Hematopoietic multipotent progenitor cell treated with erythropoietin and hydrocortisone succinate and interleukin-3 and kit ligand, for 8 days (in vitro differentiated cells): ENCODE results near the gene BBOF1.
"Not testable (repeated sequence)": the region's sequence is repeated elsewhere in the genome, so short reads cannot be mapped to it uniquely, and the experiment has no call there.

Experiments
- DNase-seq: peaks from one replicate; pipeline ENCODE4 v3.0.0-alpha.2; 2015

Gene BBOF1, protein sequence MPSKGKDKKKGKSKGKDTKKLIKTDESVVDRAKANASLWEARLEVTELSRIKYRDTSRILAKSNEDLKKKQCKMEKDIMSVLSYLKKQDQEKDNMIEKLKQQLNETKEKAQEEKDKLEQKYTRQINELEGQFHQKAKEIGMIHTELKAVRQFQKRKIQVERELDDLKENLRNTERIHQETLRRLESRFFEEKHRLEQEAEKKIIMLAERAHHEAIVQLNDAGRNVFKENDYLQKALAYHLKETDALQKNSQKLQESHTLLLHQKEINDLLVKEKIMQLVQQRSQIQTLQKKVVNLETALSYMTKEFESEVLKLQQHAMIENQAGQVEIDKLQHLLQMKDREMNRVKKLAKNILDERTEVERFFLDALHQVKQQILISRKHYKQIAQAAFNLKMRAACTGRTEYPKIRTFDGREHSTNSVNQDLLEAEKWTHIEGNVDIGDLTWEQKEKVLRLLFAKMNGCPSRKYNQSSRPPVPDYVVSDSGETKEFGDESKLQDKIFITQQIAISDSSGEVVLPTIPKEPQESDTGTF

GRCh38 chr14:74018586-74019407 is at the start of gene BBOF1, which contains the start of gene ENTPD5:
TSS of gene BBOF1 (plus strand) at chr14:74019349. CDS start at chr14:74019479, 130 bp downstream.
TSS of gene ENTPD5 (minus strand) at chr14:74019288. CDS start at chr14:73988102, 31,186 bp downstream.
- peak; percentile 84 for DNase-seq

GRCh38 chr14:73973497-73973896 is 45.7 kb upstream of the BBOF1 start:
- DNase-seq, result peak; percentile 21

DNA sequence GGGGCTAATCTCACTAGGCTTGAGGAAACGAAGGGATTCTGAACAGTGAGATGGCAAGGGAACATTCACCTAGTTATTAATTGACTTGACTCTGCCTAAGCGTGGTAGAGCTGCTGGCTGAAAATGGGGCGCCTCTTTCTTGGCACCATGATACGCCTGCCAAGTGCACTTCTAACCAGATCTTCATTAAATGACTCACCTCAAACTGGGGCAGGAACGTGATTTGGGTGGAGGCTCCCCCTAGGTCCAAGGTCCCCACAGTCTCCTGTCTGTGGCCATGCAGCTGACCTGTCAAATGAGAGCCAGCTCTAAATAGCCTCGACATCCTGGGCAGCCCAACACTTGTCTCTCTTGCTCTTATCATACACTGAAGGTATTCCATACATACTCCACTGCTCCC is 43.0 kb upstream of the BBOF1 start:
- DNase-seq, result no peak

DNA sequence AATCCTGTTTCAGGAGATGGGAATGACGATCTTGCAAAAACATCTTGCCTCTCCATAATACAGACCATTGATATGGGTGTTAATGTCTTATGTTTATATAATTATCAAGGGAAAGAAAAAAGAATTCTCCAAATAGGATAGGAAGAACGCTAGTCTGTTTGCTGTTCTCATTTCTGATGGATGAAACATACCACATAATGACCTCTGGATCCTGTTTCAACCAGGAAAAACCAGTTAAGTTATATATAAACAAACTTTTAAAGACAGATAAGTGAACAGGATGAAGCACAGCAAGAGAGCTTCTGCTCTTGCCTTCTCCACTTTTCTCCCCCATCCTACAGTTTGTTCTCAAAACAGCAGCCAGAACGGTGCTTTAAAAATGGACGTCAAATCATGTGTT is 41.3 kb upstream of the BBOF1 start:
- DNase-seq, result no peak

GRCh38 chr14:73988065-73988464 is 31.1 kb upstream of the BBOF1 start:
- no peak for DNase-seq

DNA sequence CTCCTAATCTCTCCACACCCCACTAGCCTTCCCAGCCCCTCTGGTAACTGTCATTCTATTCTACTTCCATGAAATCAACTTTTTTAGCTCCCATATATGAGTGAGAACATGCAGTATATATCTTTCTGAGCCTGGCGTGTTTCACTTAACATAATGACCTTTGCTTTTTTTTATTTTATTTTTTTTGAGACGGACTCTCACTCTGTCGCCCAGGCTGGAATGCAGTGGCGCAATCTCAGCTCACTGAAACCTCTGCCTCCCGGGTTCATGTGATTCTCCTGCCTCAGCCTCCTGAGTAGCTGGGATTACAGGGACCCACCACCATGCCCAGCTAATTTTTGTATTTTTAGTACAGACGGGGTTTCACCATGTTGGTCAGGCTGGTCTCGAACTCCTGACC is 30.5 kb upstream of the BBOF1 start:
- not testable (repeated sequence) for DNase-seq

DNA sequence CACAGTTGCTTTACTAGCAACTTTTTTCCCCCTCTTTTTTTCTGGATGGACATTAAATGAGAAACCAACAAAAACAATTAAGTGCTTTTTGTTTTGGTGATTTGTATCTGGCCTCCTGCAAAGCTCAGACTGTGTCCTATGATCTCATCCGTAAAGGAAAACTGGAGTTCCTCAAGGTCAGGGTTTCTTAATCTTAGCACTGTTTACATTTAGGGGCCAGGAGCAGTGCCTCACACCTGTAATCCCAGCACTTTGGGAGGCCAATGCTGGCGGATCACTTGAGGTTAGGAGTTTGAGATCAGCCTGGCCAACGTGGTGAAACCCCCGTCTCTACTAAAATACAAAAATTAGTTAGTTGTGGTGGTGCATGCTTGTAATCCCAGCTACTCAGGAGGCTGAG is 28.1 kb upstream of the BBOF1 start:
- DNase-seq, result no peak

GRCh38 chr14:73994926-73995325 is 24.2 kb upstream of the BBOF1 start:
- DNase-seq, result not testable (repeated sequence)

GRCh38 chr14:73995977-73996378 is 23.2 kb upstream of the BBOF1 start:
- no peak for DNase-seq

- DNase-seq, result no peak
Measured at GRCh38 chr14:73996731-73997107, 22.4 kb upstream of the BBOF1 start.

DNA sequence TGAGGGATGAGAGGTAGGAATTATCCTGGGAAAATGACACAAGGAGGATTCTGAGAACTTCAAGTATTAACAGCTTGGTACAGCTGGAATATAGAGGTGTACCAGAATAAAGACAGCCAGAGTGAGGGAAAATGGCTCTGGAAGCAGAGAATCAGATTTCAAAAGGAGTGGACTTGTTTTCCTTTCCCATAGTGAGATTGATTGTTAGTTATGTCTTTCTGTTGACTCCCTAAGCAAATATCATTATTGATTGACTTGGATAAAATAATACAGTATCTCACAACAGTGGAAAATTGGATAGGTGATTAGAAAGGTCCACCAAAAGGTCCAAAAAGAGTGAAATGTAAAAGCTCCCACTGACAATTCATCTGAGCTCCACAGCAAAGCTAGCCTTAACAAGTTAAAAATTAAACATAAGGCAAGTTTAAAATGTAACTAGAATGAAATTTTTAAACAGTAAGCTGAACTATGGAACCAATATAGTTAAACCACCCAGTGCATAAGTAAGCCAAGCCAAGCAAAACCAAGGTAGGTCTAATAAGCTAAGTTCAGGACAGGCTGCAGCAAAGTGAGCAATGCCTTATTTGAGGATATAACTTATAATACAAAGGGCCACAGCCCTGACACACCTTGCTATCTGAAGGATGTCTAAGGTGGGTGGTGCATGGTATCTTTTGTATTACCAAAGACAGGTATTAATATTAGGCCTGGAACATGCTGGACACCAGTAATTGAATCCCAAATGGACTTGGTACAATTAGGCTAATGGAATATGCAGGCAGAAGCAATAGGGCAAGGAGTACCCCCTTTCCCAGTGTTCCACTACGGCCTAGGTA is 21.8 kb upstream of the BBOF1 start:
- DNase-seq, result no peak

DNA sequence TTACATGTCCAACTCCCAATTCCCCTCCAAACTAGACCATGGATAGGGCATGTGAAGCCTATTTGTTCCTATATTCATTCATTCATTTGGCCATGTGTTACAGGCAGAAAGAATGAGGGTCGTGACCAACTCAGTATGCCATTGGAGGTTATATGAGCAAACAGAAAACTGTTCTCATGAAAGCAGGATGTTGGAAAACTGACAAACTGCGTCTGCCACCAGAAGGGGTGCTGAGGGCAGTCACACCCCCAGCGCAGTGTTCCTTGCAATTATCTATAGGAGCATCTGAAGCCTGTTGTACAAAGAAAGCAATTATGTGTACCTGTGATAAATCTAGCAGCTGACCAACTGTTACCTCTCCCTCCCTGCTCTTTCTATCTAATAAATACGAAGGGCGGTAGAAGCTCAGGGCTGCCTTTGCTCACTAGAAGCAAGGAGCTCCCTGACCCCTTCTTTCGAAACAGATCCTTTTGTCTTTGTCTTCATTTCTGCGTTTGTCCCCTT is 21.2 kb upstream of the BBOF1 start:
- no peak for DNase-seq

DNA sequence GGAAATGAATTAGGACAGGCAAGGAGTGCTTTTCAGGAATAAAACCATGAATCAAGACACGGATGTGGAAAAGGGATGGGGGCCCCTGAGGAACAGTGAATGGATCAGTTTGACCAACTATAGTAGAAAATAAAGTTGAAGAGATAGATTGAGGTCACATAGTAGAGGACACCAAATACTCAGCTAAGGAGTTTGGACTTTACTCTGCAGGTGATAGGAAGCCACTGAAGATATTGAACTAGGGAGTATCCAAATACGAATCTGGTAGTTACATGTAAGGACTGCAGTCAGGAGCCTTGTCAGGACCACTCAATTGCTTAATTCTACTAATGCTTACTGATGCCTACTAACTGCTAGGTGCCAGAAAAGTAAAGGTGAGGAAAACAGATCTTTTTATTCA is 20.4 kb upstream of the BBOF1 start:
- DNase-seq, result no peak

DNA sequence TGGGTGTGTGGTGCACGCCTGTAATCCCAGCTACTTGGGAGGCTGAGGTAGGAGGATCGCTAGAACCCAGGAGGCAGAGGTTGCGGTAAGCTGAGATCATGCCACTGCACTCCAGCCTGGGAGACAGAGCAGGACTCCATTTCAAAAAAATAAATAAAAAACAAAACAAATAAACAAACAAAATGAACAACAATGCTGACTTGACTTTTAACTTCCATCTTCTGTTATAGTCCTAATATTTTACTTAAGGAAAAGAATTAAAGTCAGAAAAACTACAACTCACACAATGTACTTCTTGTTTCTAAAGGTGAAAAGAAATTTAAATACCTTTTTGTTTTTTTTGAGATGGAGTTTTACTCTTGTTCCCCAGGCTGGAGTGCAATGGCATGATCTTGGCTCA is 13.5 kb upstream of the BBOF1 start:
- not testable (repeated sequence) for DNase-seq

DNA sequence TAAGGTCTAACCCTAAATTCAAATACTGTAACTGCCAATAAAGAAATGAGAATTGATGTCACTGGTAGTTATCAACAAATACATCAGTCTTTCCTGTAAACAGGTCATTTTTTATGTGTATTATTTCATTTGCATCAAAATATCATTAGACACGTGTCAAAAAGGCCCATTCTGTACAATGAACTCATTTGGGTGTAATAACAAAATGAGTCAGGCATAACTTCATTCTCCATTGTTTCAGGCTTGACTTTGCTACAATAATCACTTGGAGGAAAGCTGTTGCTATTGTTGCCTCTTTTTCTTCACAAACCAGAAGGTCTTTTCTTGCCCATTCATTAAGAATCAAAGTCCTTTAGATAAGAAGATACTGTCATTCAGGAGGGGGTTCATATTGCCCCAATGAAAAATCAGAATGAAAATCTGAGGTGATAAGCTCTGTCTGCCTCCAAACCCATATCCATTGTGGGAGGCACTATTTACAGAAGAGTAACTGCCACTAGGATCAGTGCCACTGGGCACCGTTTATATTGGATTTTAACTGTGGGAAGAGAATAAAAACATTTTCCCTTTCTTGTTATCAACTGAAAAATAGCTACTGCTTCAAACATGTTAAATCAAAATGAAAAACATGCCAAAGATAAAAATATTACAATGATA is 10.2 kb upstream of the BBOF1 start:
- no peak for DNase-seq

DNA sequence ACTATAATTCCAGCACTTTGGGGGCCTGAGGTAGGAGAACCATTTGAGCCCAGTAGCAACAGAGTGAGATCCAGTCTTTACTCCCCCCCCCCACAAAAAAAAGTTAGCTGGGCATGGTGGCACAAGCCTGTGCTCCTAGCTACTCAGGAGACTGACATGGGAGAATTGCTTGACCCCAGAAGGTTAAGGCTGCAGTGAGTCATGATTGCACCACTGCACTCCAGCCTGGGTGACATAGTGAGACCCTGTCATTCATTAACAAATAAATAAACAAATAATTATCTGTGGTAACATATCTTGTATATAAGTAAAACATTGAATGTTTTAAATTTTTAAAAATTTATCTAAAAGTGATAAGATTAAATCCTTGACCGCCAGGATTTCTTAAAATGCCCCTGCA is 4.8 kb upstream of the BBOF1 start:
- no peak for DNase-seq

DNA sequence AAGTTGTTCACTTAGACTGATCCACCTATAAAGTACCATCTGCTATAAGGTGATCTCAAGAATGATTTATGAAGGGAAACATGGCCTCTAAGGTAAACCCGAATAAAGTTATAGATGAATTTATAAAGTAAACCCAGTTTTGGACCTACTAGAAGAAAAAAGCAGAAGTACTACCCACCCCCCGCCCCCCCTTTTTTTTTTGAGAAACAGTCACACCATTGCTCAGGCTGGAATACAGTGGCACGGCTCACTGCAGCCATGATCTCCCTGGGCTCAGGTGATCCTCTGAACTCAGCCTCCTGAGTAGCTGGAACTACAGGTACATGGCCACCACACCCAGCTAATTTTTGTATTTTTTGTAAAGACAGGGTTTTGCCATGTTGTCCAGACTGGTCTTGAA is 4.0 kb upstream of the BBOF1 start:
- no peak for DNase-seq

DNA sequence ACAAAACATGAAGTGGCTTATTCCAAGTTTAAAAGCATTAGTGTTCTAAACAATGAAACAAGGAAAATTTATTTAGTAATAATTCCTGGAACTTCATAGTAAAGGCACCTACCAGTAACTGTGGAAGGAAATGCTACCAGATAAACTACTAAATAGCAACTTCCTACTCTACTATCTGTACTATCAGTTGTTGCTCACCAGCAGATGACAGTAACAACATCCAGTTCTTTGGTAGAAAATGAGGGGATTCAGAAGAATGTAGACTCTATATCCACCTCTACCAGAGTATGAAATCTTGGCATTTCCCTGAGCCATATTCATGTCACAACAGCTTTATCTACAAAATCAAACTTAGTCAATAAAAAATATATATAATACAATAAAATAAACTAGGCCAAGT is 3.2 kb upstream of the BBOF1 start:
- peak; percentile 69 for DNase-seq

DNA sequence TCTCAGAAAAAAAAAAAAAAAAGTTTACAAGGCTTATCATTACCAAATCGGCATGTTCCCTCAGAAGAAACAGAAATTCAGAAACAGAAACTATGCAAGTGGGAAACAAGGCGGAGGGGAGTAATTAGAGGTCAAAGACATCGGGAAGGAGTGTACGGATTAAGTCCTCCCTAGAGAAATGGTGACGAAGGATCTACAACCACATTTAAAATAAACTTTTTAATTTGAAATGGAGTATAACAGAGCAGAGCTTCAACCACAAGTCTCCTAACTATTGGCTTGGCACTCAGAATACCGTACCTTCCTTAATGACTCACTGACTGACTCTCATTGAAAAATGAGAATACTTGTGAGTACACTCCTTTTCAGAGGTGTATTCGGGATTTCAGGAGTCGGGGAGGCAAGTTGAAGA is 969 bp upstream of the BBOF1 start:
- peak; percentile 57 for DNase-seq

DNA sequence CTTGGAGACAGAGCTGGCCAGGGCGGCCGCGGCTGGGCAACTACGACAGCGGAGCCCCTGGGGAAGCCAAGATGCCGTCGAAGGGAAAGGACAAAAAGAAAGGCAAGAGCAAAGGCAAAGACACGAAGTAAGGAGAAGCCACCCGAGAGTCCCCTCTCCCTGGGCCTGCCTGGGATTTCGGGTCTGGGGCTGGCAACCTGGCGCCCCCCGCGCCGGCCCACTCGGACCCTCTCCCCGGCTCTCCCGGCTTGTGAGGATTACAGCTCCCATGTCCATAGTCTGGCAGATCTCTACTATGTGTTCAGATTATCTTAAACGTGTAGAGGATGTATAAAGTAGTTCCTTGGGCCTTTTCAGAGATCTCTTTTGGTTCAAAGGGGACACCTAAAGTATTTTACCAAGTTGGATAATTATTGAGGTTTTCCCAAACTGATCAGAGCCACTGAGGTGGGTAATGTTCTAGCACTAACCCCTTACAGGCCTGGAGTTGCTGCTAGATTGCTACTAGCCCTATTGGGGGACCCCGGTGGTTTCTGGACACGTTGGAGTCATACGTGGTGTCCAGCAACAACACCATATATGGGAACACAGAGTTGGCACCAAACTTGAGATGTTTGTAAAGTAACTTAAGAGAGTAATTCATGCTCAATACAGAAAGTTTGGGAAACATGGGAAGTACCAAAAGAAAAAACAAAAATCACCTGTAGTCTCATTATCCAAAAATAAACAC is 424 bp downstream of the BBOF1 start:
- DNase-seq, result no peak

GRCh38 chr14:74022346-74022745 is 3.2 kb downstream of the BBOF1 start:
- no peak for DNase-seq
